M059J (cell line): ENCODE results near the gene ASIC2. TPM values are rescaled to one million over a fixed set of nuclear protein-coding genes. Genes with fewer than 3 reads are reported as not detected.
A peak's percentile ranks its signal among the peaks of the same experiment; 100 is the strongest.
"Not testable (repeated sequence)": the region's sequence is repeated elsewhere in the genome, so short reads cannot be mapped to it uniquely, and the experiment has no call there.

Experiments
- DNase-seq: peaks from one replicate; pipeline ENCODE4 v3.0.0-alpha.2; 2012; ENCODE audit warnings: low read depth
- total RNA-seq: library from RNA; depleted of rRNA; stranded (reverse); fragments of >200 nt; shearing (Covaris generic); gene quantifications from 2 replicates; pipeline ENCODE4 v1.2.3, GENCODE V29; 2014

ASIC2 gene
- total RNA-seq, 1 experiment from 2014 or later, result not detected

DNA sequence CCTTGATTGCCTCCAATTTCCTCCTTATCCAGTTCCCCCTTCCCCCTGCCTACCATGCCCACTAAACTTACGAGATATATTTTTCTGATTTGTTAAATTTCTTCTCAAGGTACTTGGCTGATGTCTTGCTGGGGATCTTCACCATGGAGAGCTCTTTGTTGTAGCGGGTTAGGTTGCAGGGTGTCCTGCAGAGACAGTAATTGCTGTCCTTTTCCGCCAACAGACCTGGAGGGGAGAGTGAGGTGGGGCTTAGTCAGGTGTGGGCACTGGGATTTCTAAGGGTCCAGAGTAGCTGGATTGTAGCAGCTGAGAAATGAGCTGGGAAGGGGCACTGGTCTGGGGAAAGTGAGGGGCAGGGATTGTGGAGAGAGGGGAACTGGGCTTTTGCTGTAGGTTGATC lies 269.3 kb downstream of the ASIC2 start:
- no peak for DNase-seq

DNA sequence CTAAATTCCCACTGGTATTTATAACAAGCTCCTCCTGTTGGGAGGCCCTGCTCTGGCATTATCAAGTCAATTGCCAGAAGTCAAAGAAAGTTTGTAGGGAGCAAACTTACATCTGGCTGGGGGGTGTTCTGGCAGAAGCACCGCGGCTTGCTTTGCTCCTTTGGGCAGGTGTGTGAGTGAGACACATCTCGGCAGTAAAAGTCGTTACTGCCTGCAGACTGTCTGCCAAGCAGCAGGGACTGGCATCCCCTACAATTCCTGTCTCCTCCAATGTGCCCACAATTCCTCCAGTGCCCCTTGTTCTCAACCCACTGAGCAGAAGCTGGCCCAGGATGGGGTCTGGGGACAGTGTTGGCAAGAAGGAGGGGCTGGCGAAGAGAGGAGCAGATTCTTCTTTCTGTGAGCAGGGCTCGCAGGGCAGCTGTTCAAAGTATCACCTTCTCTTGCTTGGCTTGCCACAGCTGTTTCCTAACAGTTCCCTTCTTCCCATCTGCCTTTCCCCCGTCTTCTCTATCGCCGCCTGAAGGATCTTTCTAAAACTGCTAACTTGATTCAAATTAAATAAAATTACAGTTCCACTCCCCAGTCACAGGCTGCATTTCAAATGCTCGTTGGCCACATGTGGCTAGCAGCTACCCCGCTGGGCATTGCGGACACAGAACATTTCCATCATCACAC lies 271.2 kb downstream of the ASIC2 start:
- no peak for DNase-seq

DNA sequence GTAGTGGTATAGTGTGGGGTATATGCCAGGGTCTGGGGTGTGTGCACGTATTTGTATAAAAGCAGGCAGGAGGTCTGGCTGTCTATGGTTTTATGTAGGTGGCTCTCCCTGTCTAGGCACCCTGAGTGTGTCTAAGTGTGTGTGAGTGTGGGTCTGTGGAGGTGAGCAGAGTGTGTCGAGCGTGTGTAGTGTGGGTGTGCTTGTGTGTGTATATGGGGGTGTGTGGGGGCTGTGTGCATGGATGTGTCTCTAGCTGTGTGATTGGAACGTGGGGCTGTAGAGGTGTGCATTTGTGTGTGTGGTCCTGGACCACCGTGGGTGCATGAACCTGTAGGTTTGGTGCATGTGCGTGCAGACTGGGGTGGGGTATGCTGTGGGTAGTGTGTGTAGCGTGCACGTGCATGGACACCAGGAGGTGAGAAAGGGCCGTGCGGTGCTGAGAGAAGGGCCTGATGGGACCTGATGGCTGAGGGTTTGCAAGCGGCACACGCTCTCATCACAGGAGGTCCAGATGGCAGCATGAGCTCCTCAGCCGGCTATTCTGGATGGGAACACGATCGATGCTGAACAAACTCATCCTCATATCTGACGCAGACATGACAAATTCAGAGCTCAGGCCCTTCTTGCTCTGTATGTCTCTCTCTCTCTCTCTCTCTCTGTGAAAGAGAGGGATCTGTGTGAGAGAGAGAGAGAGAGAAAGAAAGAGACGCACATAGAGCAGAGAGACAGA lies 273.8 kb downstream of the ASIC2 start:
- no peak for DNase-seq

DNA sequence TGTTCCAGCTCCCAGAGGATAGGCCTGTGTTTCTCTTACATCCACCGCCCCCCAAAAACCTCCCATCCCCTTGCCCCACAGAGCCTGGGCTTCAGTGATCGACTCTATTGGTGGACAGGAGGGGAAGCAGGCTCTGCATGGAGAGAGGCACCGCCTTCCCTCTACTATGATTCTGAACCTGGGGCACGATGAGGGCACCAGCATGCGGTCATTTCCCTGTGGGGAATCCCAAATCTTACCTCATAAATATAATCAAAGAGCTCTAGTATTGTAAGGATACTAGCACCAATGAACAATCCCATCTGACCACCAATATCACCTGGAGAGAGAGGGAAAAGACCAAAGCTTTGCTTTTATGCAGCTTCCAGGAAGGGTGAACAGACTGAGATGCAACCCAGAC lies 275.7 kb downstream of the ASIC2 start:
- no peak for DNase-seq

GRCh38 chr17:33016920-33017319 lies 276.2 kb downstream of the ASIC2 start:
- no peak for DNase-seq

DNA sequence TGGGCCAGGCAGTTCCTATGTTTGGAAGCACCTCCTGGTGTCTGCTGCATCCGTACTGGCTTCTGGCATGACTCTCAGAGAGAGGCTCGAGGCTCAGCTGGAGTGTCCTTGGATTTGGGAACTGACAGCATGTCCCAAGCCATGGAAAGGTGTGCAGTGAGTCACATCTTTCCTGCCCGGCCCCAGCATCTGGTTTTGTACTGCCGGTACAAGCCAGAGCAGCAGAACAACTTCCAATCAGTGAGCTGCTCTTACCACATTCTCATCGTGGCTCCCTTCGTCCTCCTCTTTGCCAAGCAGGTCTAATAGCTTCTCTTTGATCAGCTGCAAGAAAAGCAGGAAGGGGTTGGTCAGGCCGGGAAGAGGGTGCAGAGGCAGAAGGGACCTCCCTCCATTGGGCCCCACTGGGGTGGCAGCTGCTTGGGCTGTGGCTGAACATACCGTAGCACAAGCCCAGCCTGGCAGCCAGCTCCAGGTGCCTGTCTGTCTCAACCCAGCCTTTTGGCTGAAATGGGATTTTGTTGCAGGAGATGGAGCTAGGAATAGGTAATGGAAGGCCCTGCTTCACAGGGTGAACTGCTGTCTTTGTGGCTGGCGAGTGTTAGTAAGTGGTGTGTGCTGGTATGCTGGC lies 277.3 kb downstream of the ASIC2 start:
- DNase-seq, result no peak

DNA sequence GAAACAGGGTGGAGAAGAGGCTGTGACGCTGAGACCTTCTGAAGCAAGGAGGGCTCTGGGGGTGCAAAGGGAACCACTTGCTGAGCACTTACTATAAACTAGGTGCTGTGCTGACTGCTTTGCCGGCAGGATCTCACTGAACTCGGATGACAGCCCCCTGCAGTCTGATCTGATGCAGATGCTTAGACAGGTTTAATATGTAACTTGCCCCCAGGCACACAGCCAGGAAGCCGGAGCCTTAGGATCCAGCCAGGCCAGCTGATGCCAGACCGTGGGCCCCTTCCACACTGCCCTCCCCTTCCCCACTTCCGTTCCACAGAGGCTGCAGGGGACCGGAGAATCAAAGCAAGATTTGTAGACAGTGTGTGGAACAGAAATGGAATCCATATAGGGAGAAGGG lies 278.3 kb downstream of the ASIC2 start:
- no peak for DNase-seq

DNA sequence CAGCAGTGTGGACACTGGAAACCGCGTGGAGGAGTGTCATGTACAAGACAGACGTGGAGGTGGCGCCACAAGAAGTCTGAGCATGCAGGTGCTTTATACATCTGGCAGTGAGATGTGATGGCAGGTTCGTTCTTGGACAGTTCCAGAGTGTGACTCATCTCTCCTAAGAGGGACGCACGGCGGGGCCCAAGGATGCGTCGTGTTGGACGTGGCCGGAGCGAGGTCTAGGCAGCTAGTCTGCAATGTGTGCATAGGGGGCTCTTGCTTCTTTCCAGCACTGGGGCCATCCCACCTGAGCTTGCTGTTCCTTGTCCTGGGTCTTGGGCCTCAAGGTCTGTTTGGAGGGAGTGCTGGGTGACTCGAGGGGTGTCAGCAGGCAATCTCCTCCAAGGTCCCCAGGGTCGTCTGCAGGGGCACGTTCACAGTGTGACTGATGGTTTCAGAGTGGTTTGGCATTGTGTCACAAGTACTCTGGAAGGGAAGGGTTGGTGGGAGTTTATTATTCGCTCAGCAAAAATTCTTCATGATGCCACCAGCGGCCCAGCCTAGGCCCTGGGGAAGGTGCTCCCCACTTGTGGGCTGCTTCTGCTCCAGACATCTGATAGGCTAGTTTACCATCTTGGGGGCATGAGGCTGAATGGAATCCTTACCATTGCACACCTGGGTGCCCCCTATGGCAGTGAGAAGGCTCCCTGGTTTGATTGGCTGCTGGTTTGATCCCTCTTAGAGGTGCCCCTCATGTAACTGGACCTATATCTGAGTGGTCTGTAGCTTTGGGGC lies 279.3 kb downstream of the ASIC2 start:
- peak; percentile 4 for DNase-seq

DNA sequence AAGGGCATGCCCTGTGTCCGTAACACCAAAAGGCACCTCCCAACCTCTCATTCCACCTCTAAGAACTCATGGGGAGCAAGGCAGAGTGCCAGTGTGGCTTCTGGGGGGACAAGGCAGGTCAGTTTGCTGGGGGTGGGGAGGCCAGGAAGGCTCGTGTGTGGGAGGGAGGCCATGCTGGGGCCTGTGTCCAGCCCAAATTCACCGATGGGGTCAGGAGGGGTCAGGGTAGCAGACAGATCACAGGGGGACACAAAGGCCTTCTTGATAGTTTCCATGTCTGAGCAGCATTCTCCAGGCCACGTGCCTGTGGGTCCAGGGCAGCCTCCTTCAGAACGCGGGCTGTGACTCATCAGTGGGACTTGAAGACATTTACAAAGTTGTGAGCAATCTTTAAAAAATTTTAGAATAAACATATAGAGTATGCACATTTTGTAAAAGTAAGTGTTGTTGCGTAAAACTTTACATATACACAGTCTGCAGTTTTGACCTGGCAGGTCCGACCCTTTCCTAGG lies 280.5 kb downstream of the ASIC2 start:
- peak; percentile 79 for DNase-seq

DNA sequence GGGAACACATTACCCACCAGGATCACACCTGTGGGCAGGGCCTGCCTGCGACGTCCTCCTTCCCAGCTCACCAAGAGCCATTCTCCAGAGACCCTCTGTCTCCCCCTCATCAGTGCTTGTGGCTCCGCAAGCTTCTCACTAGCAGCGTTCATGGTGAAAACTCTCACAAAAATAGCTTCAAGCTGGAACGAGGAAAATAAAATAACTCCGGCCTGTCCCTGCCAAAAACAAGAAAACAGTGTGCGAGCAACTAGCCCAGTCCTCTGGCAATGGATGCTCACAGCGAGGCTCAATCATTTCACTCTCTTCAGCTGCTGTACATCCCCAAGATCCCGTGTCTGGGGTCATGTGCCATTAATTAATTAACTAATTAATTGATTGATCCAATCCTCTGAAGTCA lies 283.5 kb downstream of the ASIC2 start:
- DNase-seq, result no peak

DNA sequence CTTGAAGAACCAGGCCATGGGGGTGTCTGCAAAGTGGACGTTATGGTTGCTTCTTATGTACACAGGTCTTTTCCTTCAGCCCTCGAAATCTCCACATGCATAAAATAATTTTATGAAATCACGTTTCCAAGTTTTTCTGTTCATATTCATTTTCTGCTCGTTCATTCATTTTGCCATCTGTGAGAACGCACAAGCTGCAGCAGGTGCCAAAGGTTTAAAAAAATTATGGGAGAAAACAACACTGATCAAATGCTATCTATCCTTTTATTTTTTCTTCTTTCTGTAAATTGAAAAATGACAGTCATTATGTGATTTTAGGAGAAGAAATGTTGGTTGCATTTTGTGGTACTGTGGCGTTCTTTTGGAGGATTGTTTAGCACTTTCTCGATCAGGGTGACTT lies 285.9 kb downstream of the ASIC2 start:
- no peak for DNase-seq

GRCh38 chr17:33002246-33002645 lies 290.8 kb downstream of the ASIC2 start:
- no peak for DNase-seq

- DNase-seq, result peak; percentile 10
Observed at GRCh38 chr17:32998887-32999228, 294.2 kb downstream of the ASIC2 start.

GRCh38 chr17:32998111-32998886 lies 294.8 kb downstream of the ASIC2 start:
- DNase-seq, result peak; percentile 37

GRCh38 chr17:32995416-32996045 lies 297.6 kb downstream of the ASIC2 start:
- DNase-seq, result no peak

DNA sequence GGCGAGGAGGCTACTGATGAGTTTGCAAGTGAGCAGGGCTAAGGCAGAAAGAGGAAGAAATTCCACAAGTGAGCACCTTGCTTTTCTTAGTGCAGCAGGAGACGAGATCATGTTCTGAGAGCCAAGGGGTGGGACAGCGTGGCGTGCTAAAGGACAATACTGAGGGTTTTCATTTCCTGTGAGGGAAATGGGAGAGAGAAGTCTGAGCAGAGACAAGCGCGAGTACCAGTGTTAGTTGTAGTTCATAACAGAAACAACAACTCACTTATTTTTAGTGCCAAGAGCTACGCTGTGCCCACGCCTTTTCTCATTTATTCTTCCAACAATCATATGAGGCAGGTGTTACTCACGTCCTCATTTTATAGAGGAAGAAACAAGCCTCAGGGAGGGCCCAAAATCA lies 299.1 kb downstream of the ASIC2 start:
- no peak for DNase-seq

GRCh38 chr17:32992321-32993033 lies 300.6 kb downstream of the ASIC2 start:
- no peak for DNase-seq

DNA sequence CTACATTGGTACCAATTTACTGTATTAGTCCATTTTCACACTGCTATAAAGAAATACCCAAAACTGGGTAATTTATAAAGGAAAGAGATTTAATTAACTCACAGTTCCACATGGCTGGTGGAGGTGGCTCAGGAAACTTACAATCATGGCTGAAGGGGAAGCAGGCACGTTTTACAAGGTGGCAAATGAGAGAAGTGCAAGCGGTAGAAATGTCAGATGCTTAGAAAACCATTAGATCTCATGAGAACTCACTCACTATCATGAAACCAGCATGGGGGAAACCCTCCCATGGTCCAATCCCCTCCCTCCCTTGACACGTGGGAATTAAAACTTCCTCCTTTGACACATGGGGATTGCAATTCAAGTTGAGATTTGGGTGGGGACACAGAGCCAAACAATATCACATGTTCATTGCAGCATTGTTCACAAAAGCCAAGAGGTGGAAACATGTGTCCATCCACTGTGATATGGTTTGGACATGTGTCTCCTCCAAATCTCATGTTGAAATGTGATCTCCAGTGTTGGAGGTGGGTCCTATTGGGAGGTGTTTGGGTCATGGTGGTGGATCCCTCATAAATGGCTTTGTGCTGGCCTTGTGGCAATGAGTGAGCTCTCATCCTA lies 304.5 kb downstream of the ASIC2 start:
- no peak for DNase-seq

GRCh38 chr17:32987868-32988267 lies 305.2 kb downstream of the ASIC2 start:
- not testable (repeated sequence) for DNase-seq

- not testable (repeated sequence) for DNase-seq
Observed at GRCh38 chr17:32987453-32987805, 305.7 kb downstream of the ASIC2 start.
